Skin of body (tissue), 2 donors: Measurements from ENCODE around the gene PKN3. TPM values are rescaled to one million over a fixed set of nuclear protein-coding genes. Genes with fewer than 3 reads are reported as not detected.

ENCODE experiments used
- DNase-seq: peaks from one replicate; lab custom pipeline; 2025; lab: John Stamatoyannopoulos, UW
- total RNA-seq: library from RNA; depleted of rRNA; stranded (reverse); fragments of >200 nt; gene quantifications from one replicate; pipeline ENCODE4 v1.2.3, GENCODE V29; 2014

Gene PKN3
- total RNA-seq, 1 donor from 2014 or later = 2.0 TPM

GRCh38 chr9:128716581-128717254 is 14.4 kb downstream of the PKN3 start:
- DNase-seq = no peak

DNA sequence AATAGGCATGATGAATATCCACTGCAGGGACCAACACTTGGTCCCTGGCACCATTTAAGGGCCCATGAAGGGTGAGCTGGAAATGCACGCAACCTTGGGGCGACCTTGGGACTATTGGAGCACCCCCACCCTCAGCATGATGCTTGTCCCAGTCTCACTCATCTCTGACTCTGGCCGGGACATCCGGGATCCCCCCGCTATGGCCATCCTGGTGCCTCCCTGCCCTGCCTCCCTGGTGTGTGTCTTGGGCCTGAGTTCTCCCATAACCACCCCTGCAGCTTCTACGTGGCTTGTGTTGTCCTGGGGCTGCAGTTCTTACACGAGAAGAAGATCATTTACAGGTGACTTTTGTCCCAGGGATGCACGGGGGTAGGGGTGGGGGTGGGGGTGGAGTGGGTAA is 15.7 kb downstream of the PKN3 start:
- no peak for DNase-seq

- DNase-seq = no peak
Observed at GRCh38 chr9:128718475-128718874, 16.2 kb downstream of the PKN3 start.

- no peak for DNase-seq
Observed at GRCh38 chr9:128719919-128720605, 17.8 kb downstream of the PKN3 start.

DNA sequence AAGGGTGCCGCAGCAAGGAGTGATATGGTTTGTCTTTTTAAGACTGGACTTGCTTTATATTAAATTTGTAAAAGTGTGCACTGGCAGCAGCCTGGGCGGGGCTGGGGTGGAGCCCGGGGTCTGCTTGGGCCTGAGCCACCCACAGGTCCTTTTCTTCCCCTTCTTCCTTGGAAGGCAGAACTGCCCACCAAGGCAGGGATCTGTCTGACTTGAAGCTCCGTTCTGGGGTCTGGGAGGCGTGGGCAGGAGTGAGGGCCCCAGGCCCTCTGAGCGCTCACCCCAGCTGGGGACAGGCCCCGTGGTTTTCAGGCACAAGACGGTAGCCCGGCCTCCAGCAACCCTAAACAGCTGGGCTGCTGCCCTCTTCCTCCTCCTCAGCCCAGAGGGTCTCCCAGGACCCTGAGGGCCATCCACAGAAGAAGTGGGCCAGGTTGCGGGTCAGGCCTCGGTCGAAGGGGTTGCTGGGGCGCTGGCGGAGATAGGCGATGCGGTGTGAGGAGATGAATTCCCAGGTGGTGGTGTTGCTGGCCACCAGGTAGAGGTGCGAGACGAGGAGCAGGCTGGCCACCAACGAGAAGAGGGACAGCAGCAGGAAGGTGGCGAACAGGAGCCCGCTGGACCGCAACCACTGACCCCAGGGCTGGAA is 18.7 kb downstream of the PKN3 start:
- DNase-seq = no peak

GRCh38 chr9:128721487-128722010 is 19.2 kb downstream of the PKN3 start:
- DNase-seq = no peak

- no peak for DNase-seq
Observed at GRCh38 chr9:128722380-128723351, 20.4 kb downstream of the PKN3 start.

DNA sequence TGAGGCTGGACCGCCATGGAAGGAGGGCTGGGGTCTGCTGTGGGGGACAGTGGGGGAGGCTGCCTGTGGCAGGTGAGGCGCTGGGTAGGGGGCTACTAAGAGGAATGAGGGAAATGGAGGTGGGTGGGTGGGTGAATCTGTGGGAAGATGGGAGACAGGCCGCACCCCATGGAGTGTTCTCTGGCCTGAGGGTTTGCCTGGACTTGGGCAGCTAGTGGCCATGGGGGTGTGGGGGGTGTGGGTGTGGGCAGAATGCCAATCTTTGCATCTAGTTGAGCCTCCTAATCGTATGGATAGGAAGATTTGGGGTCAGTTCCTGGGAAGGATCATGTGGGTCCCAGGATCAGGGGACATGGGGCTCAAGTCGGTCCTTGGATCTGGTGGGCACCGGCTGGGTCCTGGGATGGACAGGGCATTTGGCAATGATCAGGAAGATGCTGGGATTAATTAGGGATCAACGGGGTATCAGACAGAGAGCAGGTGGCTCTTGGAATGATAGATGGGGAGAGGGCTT is 21.1 kb downstream of the PKN3 start:
- DNase-seq = no peak

- peak; percentile 67 for DNase-seq
Observed at GRCh38 chr9:128723866-128724743, 21.8 kb downstream of the PKN3 start, which contains the start of gene ZDHHC12. TSS of gene ZDHHC12 (minus strand) at chr9:128724127. CDS start at chr9:128724093, 34 bp downstream.

- DNase-seq = no peak
Observed at GRCh38 chr9:128724744-128725211, 22.5 kb downstream of the PKN3 start.

DNA sequence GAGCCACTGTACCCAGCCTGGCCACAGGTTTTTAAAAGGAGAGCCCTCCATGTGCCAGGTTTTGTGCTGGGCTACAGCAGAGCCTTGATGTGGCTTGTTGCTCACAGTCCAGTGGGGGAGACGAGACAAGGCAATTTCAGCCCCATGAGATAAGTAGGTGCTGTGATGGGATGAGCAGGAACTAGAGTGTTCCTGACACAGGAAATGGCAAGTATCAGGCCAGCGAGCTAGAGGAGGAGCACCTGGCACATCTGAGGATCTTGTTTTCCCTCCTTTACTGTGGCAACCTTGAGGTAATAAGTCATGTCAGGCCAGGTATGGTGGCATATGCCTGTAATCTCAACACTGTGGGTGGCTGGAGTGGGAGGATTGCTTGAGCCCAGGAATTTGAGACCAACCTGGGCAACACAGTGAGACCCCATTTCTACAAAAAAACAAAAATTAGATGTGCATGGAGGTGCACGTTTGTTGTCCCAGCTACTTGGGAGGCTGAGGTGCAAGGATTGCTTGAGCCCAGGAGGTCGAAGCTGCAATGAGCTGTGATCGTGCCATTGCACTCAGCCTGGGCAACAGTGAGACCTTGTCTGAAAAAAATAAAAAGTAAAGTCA is 25.4 kb downstream of the PKN3 start:
- no peak for DNase-seq

GRCh38 chr9:128728298-128728697 is 26.0 kb downstream of the PKN3 start:
- DNase-seq = no peak

DNA sequence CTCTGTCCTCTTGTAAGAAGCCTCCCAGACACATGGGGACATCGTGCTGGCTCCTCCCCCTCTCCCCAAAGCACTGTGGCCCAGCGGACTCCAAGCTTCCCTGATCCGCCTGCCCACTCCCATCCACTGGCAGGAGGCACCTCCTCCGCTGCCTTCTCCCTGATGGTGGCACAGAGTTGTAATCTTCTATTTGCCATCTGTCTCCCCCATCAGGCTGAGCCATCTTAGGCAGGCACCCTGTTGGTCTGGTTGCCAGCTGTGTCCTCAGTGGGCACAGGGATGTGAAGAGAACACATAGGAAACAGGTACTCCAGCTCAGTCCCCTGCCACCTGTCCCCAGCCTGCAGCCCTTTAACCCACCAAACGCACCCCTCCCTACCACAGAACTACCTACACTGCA is 27.0 kb downstream of the PKN3 start:
- no peak for DNase-seq

GRCh38 chr9:128729766-128730517 is 27.6 kb downstream of the PKN3 start:
- DNase-seq = no peak

DNA sequence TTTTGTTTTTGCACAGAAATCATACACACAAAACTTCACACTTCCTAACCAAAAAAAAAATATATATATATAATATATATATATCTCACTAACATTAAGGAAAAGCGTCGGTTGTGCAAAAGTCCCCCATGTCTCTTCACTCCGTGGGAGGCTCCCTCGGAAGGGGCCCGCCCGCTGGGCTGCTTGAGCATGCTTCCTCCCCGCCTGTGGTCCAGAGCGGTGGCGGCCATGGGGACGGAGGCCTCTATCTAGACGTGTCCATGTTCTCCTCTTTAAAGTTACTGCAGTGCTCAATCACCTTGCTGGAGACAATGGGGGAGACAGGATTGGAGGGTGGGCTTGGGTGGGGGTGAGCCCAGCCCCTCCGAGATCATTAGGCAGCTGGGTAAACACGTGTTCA is 28.8 kb downstream of the PKN3 start:
- no peak for DNase-seq

DNA sequence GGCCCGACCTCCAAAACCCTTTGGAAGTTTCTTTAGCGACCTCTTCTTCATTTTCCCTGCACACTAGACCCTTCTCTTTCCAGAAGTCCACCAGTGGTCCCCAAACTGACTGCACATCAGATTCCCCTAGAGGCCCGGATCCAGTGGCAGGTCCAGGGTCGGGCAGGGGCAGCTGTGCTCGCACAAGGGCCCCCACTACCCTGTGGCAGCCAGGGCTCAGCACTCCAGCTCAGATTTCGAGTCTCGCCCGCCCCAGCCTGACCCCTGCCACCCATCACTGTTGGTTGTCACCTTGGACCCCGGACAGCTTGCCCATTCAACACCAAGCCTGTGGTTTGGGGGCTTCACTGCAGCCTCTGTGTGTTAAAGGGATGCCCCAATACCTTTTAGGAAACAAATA is 29.4 kb downstream of the PKN3 start:
- no peak for DNase-seq

DNA sequence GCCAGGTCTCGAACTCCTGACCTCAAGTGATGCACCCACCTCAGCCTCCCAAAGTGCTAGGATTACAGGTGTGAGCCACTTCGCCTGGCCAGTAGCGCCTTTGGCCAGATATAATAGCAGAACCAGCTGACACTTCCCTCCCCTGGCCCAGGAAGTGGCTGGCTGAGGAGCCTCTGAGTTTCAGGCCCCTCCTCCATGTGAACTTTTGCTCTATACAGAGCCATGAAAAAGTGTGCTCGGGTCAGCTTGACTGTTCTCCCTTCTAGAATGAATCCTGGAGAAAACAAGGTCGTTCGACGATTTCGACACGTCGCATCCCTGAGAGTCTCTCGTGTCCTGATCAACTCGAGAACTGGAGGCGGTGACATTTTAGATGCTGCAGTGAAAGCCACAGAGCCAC is 30.3 kb downstream of the PKN3 start:
- DNase-seq = no peak

- no peak for DNase-seq
Observed at GRCh38 chr9:128733256-128733655, 31.0 kb downstream of the PKN3 start.

- no peak for DNase-seq
Observed at GRCh38 chr9:128735373-128735772, 33.1 kb downstream of the PKN3 start.
